HL-60 (cell line): ENCODE results near the gene RAB26.
"Not testable (repeated sequence)": the region's sequence is repeated elsewhere in the genome, so short reads cannot be mapped to it uniquely, and the experiment has no call there.

Experiments used
- CTCF ChIP-seq: IDR thresholded peaks from one replicate; pipeline ENCODE4 v1.5.1; 2011; ENCODE audit warnings: low read length, control low read depth, inconsistent platforms; ENCODE audit not compliant: insufficient read depth
- GABPA ChIP-seq: IDR thresholded peaks from 2 replicates; pipeline ENCODE4 v1.6.1; 2012; ENCODE audit warnings: low read depth
- POLR2AphosphoS5 ChIP-seq: IDR thresholded peaks from 2 replicates; pipeline ENCODE4 v1.6.1; 2012; ENCODE audit warnings: low read depth
- TF ChIP-seq, protein P1 (sequence below): IDR thresholded peaks from 2 replicates; pipeline ENCODE4 v1.6.1; 2012; ENCODE audit warnings: low read depth; ENCODE audit not compliant: insufficient replicate concordance

GRCh38 chr16:2133797-2134196 lies 14.6 kb upstream of the RAB26 start:
- TF ChIP-seq CTCF, POLR2AphosphoS5, GABPA: not testable (repeated sequence)
- TF ChIP-seq, protein P1, sequence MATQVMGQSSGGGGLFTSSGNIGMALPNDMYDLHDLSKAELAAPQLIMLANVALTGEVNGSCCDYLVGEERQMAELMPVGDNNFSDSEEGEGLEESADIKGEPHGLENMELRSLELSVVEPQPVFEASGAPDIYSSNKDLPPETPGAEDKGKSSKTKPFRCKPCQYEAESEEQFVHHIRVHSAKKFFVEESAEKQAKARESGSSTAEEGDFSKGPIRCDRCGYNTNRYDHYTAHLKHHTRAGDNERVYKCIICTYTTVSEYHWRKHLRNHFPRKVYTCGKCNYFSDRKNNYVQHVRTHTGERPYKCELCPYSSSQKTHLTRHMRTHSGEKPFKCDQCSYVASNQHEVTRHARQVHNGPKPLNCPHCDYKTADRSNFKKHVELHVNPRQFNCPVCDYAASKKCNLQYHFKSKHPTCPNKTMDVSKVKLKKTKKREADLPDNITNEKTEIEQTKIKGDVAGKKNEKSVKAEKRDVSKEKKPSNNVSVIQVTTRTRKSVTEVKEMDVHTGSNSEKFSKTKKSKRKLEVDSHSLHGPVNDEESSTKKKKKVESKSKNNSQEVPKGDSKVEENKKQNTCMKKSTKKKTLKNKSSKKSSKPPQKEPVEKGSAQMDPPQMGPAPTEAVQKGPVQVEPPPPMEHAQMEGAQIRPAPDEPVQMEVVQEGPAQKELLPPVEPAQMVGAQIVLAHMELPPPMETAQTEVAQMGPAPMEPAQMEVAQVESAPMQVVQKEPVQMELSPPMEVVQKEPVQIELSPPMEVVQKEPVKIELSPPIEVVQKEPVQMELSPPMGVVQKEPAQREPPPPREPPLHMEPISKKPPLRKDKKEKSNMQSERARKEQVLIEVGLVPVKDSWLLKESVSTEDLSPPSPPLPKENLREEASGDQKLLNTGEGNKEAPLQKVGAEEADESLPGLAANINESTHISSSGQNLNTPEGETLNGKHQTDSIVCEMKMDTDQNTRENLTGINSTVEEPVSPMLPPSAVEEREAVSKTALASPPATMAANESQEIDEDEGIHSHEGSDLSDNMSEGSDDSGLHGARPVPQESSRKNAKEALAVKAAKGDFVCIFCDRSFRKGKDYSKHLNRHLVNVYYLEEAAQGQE: not testable (repeated sequence)
